ENCODE data around the gene TBC1D22A.

The TBC1D22A gene

GRCh38 chr22:46914916-46915894, 152.8 kb downstream of the TBC1D22A start:
- Histone ChIP-seq H3K9me3 (replicated peaks; ENCODE audit: low read length) (no peaks in the 10 kb centered on the region), H3K9ac (ENCODE audit: low read depth, low read length) (no peak overlapping the region), H3K4me3 (ENCODE audit: low read length) (no peak overlapping the region), H3K27me3 (ENCODE audit: control insufficient read depth, insufficient read depth, low read length) (no peaks in the 10 kb centered on the region), H3K4me2 (ENCODE audit: low read length) (no peak overlapping the region), H3K4me1 (ENCODE audit: control insufficient read depth, insufficient read depth, low read length) (no peaks in the 10 kb centered on the region), H3K36me3 (ENCODE audit: insufficient read depth, low read length) (peaks cover 11% of the 10 kb centered on the region)

DNA sequence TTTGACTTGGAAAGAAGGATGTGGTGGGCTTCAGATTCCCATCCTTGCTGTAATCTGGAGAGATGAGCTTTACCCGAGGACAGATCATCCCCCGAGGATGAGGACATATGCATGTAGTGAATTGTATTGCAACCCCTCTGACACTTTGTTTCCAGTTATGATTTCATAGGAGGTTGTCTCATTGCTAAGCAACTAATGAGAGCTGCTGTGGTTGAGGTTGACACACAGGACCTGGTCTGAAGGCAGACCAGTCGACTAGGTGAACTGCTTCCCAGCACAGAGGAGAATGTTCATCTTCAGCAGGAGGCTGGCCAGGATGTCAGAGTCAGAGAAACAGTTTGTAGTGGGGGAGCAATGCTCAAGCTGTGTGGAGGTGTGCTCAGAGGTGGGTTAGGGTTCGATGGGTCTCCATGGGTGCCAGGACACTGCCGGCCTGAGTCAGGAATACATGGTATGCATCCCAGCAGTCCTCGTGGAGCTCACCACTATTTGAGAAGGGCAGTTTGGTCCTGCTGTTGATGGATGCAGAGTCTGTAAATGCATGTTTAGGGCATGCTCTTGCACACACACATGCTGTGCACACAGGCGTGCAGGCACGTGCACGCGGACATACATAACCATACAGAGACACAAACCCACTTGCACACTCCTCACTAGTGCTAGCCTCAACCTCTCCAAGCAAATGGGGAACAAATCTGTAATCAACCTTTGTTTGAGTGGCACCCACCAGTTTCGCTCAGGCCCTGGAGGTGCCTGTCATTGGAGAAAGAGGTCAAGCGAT, 153.7 kb downstream of the TBC1D22A start:
- peaks cover 11% of the 10 kb centered on the region for H3K36me3 ChIP-seq (ENCODE audit: insufficient read depth, low read length)
- H3K4me1 ChIP-seq (ENCODE audit: control insufficient read depth, insufficient read depth, low read length), result no peaks in the 10 kb centered on the region
- no peak overlapping the region for H3K4me3 ChIP-seq (ENCODE audit: low read length)
- no peaks in the 10 kb centered on the region for H3K27me3 ChIP-seq (ENCODE audit: control insufficient read depth, insufficient read depth, low read length)
- no peaks in the 10 kb centered on the region for H3K9me3 ChIP-seq (replicated peaks; ENCODE audit: low read length)
- no peak overlapping the region for H3K9ac ChIP-seq (ENCODE audit: low read depth, low read length)
- no peak overlapping the region for H3K4me2 ChIP-seq (ENCODE audit: low read length)

GRCh38 chr22:46916886-46917770, 154.7 kb downstream of the TBC1D22A start:
- H3K36me3 ChIP-seq (ENCODE audit: insufficient read depth, low read length), result peaks cover 11% of the 10 kb centered on the region
- no peaks in the 10 kb centered on the region for H3K4me1 ChIP-seq (ENCODE audit: control insufficient read depth, insufficient read depth, low read length)
- no peak overlapping the region for H3K4me3 ChIP-seq (ENCODE audit: low read length)
- H3K27me3 ChIP-seq (ENCODE audit: control insufficient read depth, insufficient read depth, low read length), result no peaks in the 10 kb centered on the region
- no peak overlapping the region for H3K4me2 ChIP-seq (ENCODE audit: low read length)
- no peaks in the 10 kb centered on the region for H3K9me3 ChIP-seq (replicated peaks; ENCODE audit: low read length)
- no peak overlapping the region for H3K9ac ChIP-seq (ENCODE audit: low read depth, low read length)

GRCh38 chr22:46917771-46918101, 155.3 kb downstream of the TBC1D22A start:
- Histone ChIP-seq H3K4me2 (ENCODE audit: low read length) (no peak overlapping the region), H3K9ac (ENCODE audit: low read depth, low read length) (no peak overlapping the region), H3K4me3 (ENCODE audit: low read length) (no peak overlapping the region), H3K4me1 (ENCODE audit: control insufficient read depth, insufficient read depth, low read length) (no peaks in the 10 kb centered on the region), H3K27me3 (ENCODE audit: control insufficient read depth, insufficient read depth, low read length) (no peaks in the 10 kb centered on the region), H3K9me3 (replicated peaks; ENCODE audit: low read length) (no peaks in the 10 kb centered on the region), H3K36me3 (ENCODE audit: insufficient read depth, low read length) (peaks cover 11% of the 10 kb centered on the region)

- H3K4me1 ChIP-seq (ENCODE audit: control insufficient read depth, insufficient read depth, low read length), result no peaks in the 10 kb centered on the region
- H3K27me3 ChIP-seq (ENCODE audit: control insufficient read depth, insufficient read depth, low read length), result no peaks in the 10 kb centered on the region
- no peak overlapping the region for H3K4me2 ChIP-seq (ENCODE audit: low read length)
- H3K9ac ChIP-seq (ENCODE audit: low read depth, low read length), result no peak overlapping the region
- no peak overlapping the region for H3K4me3 ChIP-seq (ENCODE audit: low read length)
- H3K9me3 ChIP-seq (replicated peaks; ENCODE audit: low read length), result no peaks in the 10 kb centered on the region
- peaks cover 11% of the 10 kb centered on the region for H3K36me3 ChIP-seq (ENCODE audit: insufficient read depth, low read length)
These were observed 155.7 kb downstream of the TBC1D22A start for GRCh38 chr22:46918197-46918596.

DNA sequence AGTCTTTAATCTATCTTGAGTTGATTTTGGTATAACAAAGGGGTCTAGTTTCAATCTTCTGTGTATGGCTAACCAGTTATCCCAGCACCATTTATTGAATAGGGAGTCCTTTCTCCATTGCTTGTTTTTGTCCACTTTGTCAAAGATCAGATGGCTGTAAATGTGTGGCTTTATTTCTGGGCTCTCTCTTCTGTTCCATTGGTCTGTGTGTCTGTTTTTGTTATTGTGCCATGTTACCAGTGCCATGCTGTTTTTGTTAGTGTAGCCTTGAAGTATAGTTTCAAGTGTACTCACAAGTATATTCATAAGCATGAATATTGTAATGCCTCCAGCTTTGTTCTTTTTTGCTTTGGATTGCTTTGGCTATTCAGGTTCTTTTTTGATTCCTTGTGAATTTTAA, 159.6 kb downstream of the TBC1D22A start:
- H3K9ac ChIP-seq (ENCODE audit: low read depth, low read length), result no peak overlapping the region
- H3K36me3 ChIP-seq (ENCODE audit: insufficient read depth, low read length), result no peaks in the 10 kb centered on the region
- H3K27me3 ChIP-seq (ENCODE audit: control insufficient read depth, insufficient read depth, low read length), result no peaks in the 10 kb centered on the region
- H3K4me1 ChIP-seq (ENCODE audit: control insufficient read depth, insufficient read depth, low read length), result no peaks in the 10 kb centered on the region
- H3K9me3 ChIP-seq (replicated peaks; ENCODE audit: low read length), result no peaks in the 10 kb centered on the region
- H3K4me3 ChIP-seq (ENCODE audit: low read length), result no peak overlapping the region
- H3K4me2 ChIP-seq (ENCODE audit: low read length), result no peak overlapping the region

DNA sequence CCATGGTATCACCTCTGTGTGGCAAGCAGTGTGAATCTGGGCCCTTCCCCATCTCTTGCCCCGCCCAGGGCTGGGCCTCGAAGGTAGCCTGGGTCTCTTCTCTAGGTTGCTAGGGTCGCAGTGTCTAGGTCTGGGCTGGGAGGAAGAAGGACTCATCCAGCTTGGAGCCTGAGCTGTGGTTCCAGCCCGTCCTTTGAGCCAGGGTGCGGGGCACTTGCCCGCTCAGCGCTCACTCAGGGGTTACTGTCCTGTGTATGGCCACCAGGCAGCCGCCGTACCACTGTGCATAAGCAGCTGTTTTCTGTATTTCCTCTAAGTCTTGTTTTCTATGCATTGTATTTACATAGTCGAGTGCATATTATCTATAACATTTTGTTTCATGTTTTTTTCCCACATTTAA, 160.9 kb downstream of the TBC1D22A start:
- H3K36me3 ChIP-seq (ENCODE audit: insufficient read depth, low read length), result no peaks in the 10 kb centered on the region
- no peaks in the 10 kb centered on the region for H3K9me3 ChIP-seq (replicated peaks; ENCODE audit: low read length)
- H3K27me3 ChIP-seq (ENCODE audit: control insufficient read depth, insufficient read depth, low read length), result no peaks in the 10 kb centered on the region
- no peak overlapping the region for H3K4me3 ChIP-seq (ENCODE audit: low read length)
- H3K4me2 ChIP-seq (ENCODE audit: low read length), result no peak overlapping the region
- no peaks in the 10 kb centered on the region for H3K4me1 ChIP-seq (ENCODE audit: control insufficient read depth, insufficient read depth, low read length)
- no peak overlapping the region for H3K9ac ChIP-seq (ENCODE audit: low read depth, low read length)

GRCh38 chr22:46925818-46926217, 163.4 kb downstream of the TBC1D22A start:
- Histone ChIP-seq H3K4me2 (ENCODE audit: low read length) (no peak overlapping the region), H3K4me1 (ENCODE audit: control insufficient read depth, insufficient read depth, low read length) (no peaks in the 10 kb centered on the region), H3K9ac (ENCODE audit: low read depth, low read length) (no peak overlapping the region), H3K4me3 (ENCODE audit: low read length) (no peak overlapping the region), H3K27me3 (ENCODE audit: control insufficient read depth, insufficient read depth, low read length) (no peaks in the 10 kb centered on the region), H3K9me3 (replicated peaks; ENCODE audit: low read length) (no peaks in the 10 kb centered on the region), H3K36me3 (ENCODE audit: insufficient read depth, low read length) (no peaks in the 10 kb centered on the region)

DNA sequence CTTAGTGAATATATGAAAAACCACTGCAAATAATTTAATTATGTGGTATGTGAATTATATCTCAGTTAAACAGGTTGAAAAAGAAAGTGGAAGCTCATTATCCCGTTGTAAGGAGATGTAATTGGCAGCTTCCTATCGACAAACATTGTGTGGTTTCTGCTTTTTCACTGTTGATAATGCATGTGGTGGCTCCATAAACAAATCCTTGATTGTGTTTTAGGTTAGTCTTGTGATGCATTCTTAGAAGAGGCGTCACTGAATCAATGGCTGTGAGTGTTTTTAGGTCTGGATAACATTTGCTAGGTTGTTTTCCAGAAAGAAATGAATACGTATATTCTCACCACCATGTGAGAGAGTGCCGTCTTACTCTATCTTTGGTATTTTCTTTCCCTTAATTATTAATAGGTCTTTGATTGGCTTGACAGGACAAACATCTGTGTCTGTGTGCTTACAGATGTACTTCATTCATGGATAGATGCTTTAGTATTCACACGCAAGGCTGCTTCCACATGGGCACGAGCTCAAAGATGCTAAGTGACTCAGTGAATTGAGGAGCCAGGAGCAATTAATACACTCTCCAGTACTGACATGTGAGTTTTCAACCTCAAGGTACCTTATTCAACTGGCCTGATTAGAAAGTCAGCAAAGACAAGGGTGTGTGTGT, 166.7 kb downstream of the TBC1D22A start:
- H3K36me3 ChIP-seq (ENCODE audit: insufficient read depth, low read length), result peaks cover 3% of the 10 kb centered on the region
- no peaks in the 10 kb centered on the region for H3K9me3 ChIP-seq (replicated peaks; ENCODE audit: low read length)
- no peak overlapping the region for H3K4me2 ChIP-seq (ENCODE audit: low read length)

DNA sequence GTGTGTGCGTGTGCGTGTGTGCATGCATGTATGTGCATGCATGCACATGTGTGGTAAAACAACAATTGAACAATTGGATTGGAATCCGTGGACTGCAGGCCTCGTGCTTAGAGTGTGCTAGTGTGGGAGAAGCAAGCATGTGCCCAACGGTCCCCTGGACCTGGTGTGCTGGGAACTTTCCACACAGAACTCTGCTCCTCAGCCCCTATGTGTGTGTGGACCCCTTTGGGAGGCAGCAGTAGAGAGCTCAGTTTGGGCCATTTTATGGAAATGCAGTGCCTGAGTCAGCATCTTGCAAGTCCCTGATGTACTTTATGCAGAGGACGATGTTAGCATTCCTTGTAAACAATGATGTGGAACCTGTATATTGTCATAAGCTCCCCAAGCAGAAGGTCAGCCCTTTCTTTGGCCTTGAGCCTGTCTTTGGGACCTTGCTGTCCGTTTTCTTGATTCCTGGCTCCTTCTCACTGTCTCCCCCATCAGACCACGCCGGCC, 167.3 kb downstream of the TBC1D22A start:
- Histone ChIP-seq H3K27me3 (ENCODE audit: control insufficient read depth, insufficient read depth, low read length) (no peaks in the 10 kb centered on the region), H3K4me2 (ENCODE audit: low read length) (no peak overlapping the region), H3K9me3 (replicated peaks; ENCODE audit: low read length) (no peaks in the 10 kb centered on the region), H3K4me1 (ENCODE audit: control insufficient read depth, insufficient read depth, low read length) (peaks cover 8% of the 10 kb centered on the region), H3K9ac (ENCODE audit: low read depth, low read length) (no peak overlapping the region), H3K4me3 (ENCODE audit: low read length) (no peak overlapping the region), H3K36me3 (ENCODE audit: insufficient read depth, low read length) (peaks cover 3% of the 10 kb centered on the region)

More for the DNA sequence above, 166.7 kb downstream of the TBC1D22A start:
- Histone ChIP-seq H3K9ac (ENCODE audit: low read depth, low read length) (no peak overlapping the region), H3K27me3 (ENCODE audit: control insufficient read depth, insufficient read depth, low read length) (no peaks in the 10 kb centered on the region), H3K4me3 (ENCODE audit: low read length) (no peak overlapping the region), H3K4me1 (ENCODE audit: control insufficient read depth, insufficient read depth, low read length) (peaks cover 2% of the 10 kb centered on the region)
